Measurements from ENCODE around the gene NPTXR.
"Not testable (repeated sequence)": the region's sequence is repeated elsewhere in the genome, so short reads cannot be mapped to it uniquely, and the experiment has no call there.

The NPTXR gene

DNA sequence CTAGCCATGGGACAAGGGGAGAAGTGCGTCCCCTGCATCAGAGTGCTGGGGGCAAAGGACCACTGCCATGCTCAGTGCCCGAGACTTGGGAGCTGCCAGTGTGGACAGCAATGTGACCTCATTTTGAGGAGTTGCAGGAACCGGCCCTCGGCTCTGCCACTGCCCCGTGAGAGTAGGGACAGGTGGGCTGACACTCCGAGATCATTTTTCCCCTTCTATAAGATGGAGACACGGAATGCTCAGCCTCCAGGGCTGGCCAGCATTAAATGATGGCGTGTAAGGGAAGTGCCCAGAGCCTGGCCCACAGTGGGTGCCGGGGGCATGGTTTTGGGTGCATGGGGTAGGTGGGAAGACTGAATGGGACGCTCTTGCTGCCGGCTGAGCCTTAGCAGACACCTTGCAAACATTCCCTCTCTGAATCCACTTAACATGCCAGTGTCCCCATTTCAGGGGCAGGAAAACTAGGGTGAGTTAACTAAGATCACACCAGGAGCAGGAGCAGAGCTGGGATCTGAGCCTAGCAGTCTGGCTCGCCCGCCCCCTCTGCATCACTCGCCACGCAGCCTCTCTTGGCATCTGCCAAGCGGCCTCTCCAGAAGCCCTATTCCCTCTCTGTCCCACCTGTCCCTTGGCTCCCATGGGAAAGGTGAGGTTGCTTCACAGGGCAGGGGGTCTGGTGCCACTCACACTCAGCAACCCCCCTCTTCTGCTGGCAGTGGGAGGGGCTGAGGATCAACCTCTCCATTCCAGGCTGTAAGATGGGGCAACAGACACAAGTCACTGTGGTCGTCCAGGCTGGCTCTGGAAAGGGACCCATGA is 13.6 kb downstream of the NPTXR start:
- no peak for DNase-seq

GRCh38 chr22:38829485-38829884 is 14.3 kb downstream of the NPTXR start:
- no peak for DNase-seq

- DNase-seq, result no peak
Measured at GRCh38 chr22:38828616-38829205, 15.1 kb downstream of the NPTXR start.

GRCh38 chr22:38828191-38828590 is 15.6 kb downstream of the NPTXR start:
- DNase-seq, result no peak

- no peak for DNase-seq
Measured at GRCh38 chr22:38827510-38827909, 16.3 kb downstream of the NPTXR start.

GRCh38 chr22:38826801-38827200 is 17.0 kb downstream of the NPTXR start:
- no peak for DNase-seq

- no peak for DNase-seq
Measured at GRCh38 chr22:38826386-38826785, 17.4 kb downstream of the NPTXR start.

DNA sequence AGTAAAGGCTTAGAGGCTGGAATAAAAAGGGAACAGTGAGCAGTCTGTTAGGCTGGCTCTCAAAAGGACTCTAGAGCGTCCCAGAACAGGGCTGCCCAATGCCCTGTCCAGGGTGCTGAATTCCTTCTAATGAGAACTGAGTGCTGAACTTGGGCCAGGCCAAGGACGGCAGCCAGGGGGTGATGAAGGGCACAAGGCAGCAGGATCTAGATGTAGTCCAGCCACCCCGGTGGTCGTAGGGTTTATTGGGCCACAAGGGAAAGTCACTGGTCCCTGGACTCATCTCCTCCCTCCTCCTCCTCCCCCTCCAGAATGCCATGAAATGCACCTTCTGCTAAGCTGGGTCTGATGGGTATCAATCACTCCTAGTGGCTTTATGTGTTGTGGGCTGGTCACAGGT is 19.2 kb downstream of the NPTXR start:
- DNase-seq, result peak; percentile 80 to 93 (median 89)

DNA sequence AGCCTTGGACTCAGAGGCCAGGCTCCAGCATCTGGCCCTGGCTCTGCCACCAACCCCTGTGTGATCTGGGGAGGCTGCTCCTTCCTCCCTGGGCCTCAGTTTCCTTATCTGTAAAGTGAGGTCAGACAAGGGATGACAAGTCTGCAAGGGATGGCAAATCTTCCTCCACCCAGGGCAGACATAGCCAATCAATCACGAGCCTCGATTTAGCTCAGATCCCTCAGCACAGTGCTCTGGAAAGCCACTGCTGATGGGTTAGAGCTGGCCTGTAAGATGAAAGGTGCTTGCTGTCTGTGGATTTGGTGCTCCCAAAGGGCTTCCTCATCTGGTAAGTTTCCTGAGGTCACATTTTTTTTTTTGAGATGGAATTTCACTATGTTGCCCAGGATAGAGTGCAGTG is 20.2 kb downstream of the NPTXR start:
- DNase-seq, result no peak

- no peak for DNase-seq
Measured at GRCh38 chr22:38823076-38823475, 20.8 kb downstream of the NPTXR start.

GRCh38 chr22:38820020-38820419 is 23.8 kb downstream of the NPTXR start:
- DNase-seq, result no peak

DNA sequence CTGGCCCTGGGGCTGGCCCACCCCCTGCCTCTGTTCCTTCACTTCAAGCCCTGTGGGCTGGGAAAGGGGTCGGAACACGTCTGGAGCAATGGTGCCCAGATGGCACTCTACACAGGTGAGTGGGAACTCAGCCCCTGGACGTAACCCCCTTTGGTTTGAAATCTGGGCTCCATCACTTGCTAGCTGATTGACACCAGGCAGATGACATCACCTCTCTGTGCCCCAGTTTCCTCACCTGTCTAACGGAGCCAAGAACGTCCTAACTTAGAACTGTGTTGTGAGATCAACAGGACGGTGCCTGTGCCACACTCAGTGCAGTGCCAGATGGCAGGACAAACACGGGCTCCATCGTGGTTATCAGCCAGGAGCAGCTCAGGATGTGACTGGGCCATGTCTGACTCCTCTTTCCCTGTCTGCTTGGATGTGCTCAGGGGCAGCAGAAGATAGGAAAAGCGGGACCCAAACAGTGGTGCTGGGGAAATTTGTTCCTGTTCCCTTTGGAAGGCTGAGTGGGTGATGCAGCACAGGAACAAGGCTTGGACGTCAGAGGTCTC is 24.4 kb downstream of the NPTXR start:
- no peak for DNase-seq

DNA sequence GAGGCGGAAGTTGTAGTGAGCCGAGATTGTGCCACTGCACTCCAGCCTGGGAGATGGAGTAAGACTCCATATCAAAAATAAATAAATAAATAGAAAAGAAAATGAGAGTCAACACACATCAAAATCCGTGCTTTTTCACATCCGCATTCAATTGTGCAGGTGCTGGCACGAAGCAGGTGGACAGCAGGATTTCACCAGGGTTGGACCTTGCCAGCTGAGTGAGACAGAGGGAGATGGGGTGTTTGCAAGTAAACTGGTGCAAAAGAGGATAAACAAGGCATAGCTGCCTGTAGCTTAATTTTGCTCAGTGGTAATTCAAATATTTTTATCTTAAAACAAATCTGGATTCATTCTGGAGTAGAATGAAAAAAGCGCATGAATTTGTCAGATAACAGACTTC is 26.6 kb downstream of the NPTXR start:
- DNase-seq, result no peak

GRCh38 chr22:38815842-38816241 is 28.0 kb downstream of the NPTXR start:
- DNase-seq, result no peak

DNA sequence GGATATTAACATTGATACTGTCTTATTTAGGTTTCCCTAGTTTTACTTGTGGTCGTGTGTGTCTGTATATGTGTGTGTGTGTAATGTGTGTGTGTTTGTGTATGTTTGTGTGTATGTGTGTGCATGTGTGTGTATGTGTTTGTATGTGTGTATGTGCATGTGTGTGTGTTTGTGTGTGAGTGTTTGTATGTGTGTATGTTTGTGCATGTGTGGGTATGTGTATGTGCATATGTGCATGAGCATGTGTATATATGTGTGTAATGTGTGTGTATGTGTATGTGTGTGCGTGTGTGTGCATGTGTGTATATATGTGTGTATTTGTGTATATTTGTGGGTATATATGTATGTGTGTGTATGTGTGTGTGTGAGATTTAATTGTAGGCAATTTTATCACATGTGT is 32.6 kb downstream of the NPTXR start:
- no peak for DNase-seq

DNA sequence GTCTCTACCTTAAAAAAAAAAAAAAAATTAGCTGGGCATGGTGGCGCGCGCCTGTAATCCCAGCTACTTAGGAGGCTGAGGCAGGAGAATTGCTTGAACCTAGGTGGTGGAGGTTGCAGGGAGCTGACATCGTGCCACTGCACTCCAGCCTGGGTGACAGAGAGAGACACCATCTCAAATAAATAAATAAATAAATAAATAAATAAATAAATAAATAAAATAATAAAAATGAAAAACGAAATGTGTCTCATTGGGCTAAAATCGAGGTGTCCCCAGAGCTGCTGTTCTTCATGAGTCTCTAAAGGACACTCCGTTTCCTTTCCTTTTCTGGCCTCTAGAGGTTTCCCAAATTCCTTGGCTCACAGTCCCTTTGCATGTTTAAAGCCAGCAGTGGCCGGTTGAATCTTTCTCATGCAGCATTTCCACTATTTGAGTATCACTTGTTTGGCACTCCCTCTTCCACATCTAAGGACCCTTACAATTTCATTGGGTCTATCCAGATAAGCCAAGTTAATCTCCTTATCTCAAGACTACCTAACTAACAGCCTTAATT is 38.7 kb downstream of the NPTXR start:
- not testable (repeated sequence) for DNase-seq

DNA sequence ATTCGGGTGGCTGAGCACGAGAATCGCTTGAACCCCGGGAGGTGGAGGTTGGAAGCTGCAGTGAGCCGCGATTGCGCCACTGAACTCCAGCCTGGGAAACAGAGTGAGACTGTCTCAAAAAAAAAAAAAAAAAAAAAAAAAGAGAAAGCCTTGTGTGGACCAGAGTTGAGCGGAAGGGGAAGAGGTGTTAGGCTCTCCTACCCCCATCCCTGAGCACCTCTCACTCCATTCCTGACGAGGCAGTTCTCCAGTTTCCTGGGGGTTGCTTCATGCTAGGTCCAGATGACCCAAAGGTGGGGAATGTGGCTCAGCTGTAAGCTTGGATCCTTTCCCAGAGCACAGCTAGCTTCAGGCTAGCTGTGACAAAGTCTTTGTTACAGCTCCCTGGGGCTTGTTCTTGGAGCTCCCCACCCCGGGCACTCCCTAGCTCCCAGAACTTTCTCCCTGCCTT is 41.1 kb downstream of the NPTXR start:
- no peak for DNase-seq

- no peak for DNase-seq
Measured at GRCh38 chr22:38799265-38800002, 44.4 kb downstream of the NPTXR start.

DNA sequence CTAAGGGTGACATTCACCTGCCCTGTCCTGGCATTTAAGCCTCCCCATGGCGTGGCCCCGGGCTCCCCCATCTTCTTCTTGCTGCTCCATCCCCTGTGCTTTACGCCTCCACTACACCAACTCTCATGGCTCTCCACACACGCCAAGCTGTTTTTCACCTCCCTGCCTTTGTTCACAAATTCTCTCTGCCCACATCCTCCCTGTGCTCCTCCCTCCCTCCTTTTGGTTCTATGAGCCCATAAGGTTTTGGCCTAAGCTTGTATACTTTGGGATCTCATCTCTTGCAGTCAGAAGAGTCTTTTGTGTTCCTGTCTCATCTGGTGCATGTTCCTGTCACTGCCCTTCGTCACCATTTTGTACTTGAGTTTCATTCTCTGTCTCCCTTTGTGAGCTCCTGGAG is 45.3 kb downstream of the NPTXR start:
- DNase-seq, result no peak

- DNase-seq, result no peak
Measured at GRCh38 chr22:38796262-38796957, 47.4 kb downstream of the NPTXR start.

GRCh38 chr22:38795569-38795968 is 48.3 kb downstream of the NPTXR start:
- DNase-seq, result no peak

GRCh38 chr22:38793721-38794466 is 49.9 kb downstream of the NPTXR start, which contains the start of gene DNAL4:
Gene DNAL4 (minus strand): TSS chr22:38794143. CDS start chr22:38782731, 11,412 bp downstream.
- peak; percentile 96 to 99 (median 99) for DNase-seq
